GM12878 (cell line): ENCODE measurements around the gene RACGAP1. TPM values are rescaled to one million over a fixed set of nuclear protein-coding genes. Genes with fewer than 3 reads are reported as not detected.

Source experiments
- ATAC-seq: fragments of 200-7000 bp; cut with Tn5 transposase; 3 replicates; pipeline ENCODE4 v1.9.1; 2020; ENCODE audit warnings: mild to moderate bottlenecking, moderate library complexity
- BruUV-seq: library from RNA; stranded (reverse); fragments of 400-500 nt; replicated peaks from 2 replicates; lab custom pipeline; 2021; lab: Mats Ljungman, UMichigan
- CTCF ChIA-PET: fragments of 300-600 bp; sonication (Branson Sonifier 250); formaldehyde crosslinking; extraction: SDS; loops from one replicate; lab custom pipeline; 2021; ENCODE audit warnings: inconsistent platforms; lab: Yijun Ruan, JAX
- POLR2A ChIA-PET: fragments of 350-600 bp; formaldehyde crosslinking; extraction: SDS; loops from one replicate; lab custom pipeline; 2021; ENCODE audit warnings: inconsistent platforms; lab: Charles Lee
- RAD21 ChIA-PET: fragments of 300-600 bp; sonication (Branson Sonifier 250); formaldehyde crosslinking; loops from one replicate; lab custom pipeline; 2023; ENCODE audit warnings: antibody characterized with exemption; ENCODE audit not compliant: unreplicated experiment; lab: Charles Lee
- SMC1A ChIA-PET: fragments of 300-600 bp; sonication (Branson Sonifier 250); formaldehyde crosslinking; loops from one replicate; lab custom pipeline; 2023; ENCODE audit not compliant: unreplicated experiment, uncharacterized antibody; lab: Charles Lee
- DNase-seq: peaks from one replicate; pipeline ENCODE4 v3.0.0-alpha.2; 2011; ENCODE audit warnings: low read depth, low spot score
- FAIRE-seq: peaks from 3 replicates; lab custom pipeline; 2011; peaks lifted over from hg19 to GRCh38; lab: Jason Lieb, UNC
- H2AFZ ChIP-seq: 2 replicates; pipeline ENCODE4 v1.6.0; 2011; ENCODE audit warnings: low read depth, low read length, control low read depth; ENCODE audit not compliant: control insufficient read depth
- H3K27ac ChIP-seq: 2 replicates; pipeline ENCODE4 v1.5.1; 2011; ENCODE audit warnings: control low read depth; ENCODE audit not compliant: control insufficient read depth, insufficient read depth
- H3K27me3 ChIP-seq, 2 experiments: replicated peaks in 1 of 2; 2 replicates each; pipeline versions ENCODE4 v1.6.0 to v1.6.1; 2011; ENCODE audit warnings: low read length in 1 of 2; ENCODE audit not compliant: control insufficient read depth in 2 of 2, insufficient read depth in 2 of 2
- H3K36me3 ChIP-seq, 2 experiments: 2 replicates each; pipeline ENCODE4 v1.5.1; 2011; ENCODE audit warnings: low read length in 1 of 2; ENCODE audit not compliant: control insufficient read depth in 2 of 2, insufficient read depth in 2 of 2
- H3K4me1 ChIP-seq: 2 replicates; pipeline ENCODE4 v1.6.1; 2011; ENCODE audit warnings: mild to moderate bottlenecking, low read length, moderate library complexity, mixed read lengths; ENCODE audit not compliant: control insufficient read depth, insufficient read depth
- H3K4me2 ChIP-seq: 2 replicates; pipeline ENCODE4 v1.6.0; 2011; ENCODE audit warnings: control low read depth; ENCODE audit not compliant: control insufficient read depth, insufficient read depth
- H3K4me3 ChIP-seq: fragments of 200-600 bp; sonication (generic); 2 replicates; pipeline ENCODE4 v1.5.1; 2016
- H3K79me2 ChIP-seq: 2 replicates; pipeline ENCODE4 v1.6.0; 2011; ENCODE audit warnings: low read length; ENCODE audit not compliant: control insufficient read depth, insufficient read depth
- H3K9ac ChIP-seq: 2 replicates; pipeline ENCODE4 v1.8.0; 2011; ENCODE audit warnings: low read length, control low read depth, mixed read lengths; ENCODE audit not compliant: control insufficient read depth, insufficient read depth
- H3K9me3 ChIP-seq: replicated peaks from 3 replicates; pipeline ENCODE4 v1.5.1; 2011; ENCODE audit warnings: mild to moderate bottlenecking, low read length; ENCODE audit not compliant: control insufficient read depth, insufficient read depth
- H4K20me1 ChIP-seq: 2 replicates; pipeline ENCODE4 v1.6.0; 2011; ENCODE audit not compliant: control insufficient read depth, insufficient read depth
- CBFB ChIP-seq: IDR thresholded peaks from 2 replicates; pipeline ENCODE4 v1.6.1; 2016; ENCODE audit warnings: antibody characterized with exemption, low read depth
- HDGF ChIP-seq: fragments of 450-650 bp; IDR thresholded peaks from 2 replicates; pipeline ENCODE4 v1.6.1; 2016; ENCODE audit warnings: antibody characterized with exemption
- IKZF1 ChIP-seq: fragments of 450-650 bp; conservative IDR thresholded peaks from 2 replicates; pipeline ENCODE4 v1.6.1; 2017; ENCODE audit warnings: antibody characterized with exemption, mild to moderate bottlenecking
- MAX ChIP-seq: IDR thresholded peaks from 2 replicates; pipeline ENCODE4 v1.6.1; 2012; ENCODE audit warnings: low read depth, low read length, improper control_type of control experiment
- MTA2 ChIP-seq: fragments of 450-650 bp; IDR thresholded peaks from 2 replicates; pipeline ENCODE4 v1.6.1; 2016; ENCODE audit warnings: low read depth, mild to moderate bottlenecking, moderate library complexity
- NFYB ChIP-seq: IDR thresholded peaks from 2 replicates; pipeline ENCODE4 v1.6.1; 2011; ENCODE audit warnings: low read depth, mild to moderate bottlenecking, low read length, improper control_type of control experiment, moderate library complexity; ENCODE audit not compliant: insufficient read depth
- POLR2AphosphoS2 ChIP-seq: IDR thresholded peaks from 2 replicates; pipeline ENCODE4 v1.6.1; 2011; ENCODE audit warnings: low read depth, mild to moderate bottlenecking, low read length, improper control_type of control experiment, moderate library complexity
- POLR2AphosphoS5 ChIP-seq: IDR thresholded peaks from 2 replicates; pipeline ENCODE4 v1.6.1; 2011; ENCODE audit warnings: mild to moderate bottlenecking, low read length, inconsistent platforms
- POU2F2 ChIP-seq: IDR thresholded peaks from 3 replicates; pipeline ENCODE4 v1.6.1; 2011; ENCODE audit warnings: low read depth, mild to moderate bottlenecking, low read length, borderline replicate concordance
- RFX5 ChIP-seq: IDR thresholded peaks from 2 replicates; pipeline ENCODE4 v1.6.1; 2011; ENCODE audit warnings: low read depth, low read length, improper control_type of control experiment
- TCF3 ChIP-seq: IDR thresholded peaks from 2 replicates; pipeline ENCODE4 v1.6.1; 2012; ENCODE audit warnings: low read depth, mild to moderate bottlenecking, low read length, borderline replicate concordance; ENCODE audit not compliant: insufficient read depth
- YY1 ChIP-seq: IDR thresholded peaks from 2 replicates; pipeline ENCODE4 v1.6.1; 2011; ENCODE audit warnings: low read depth, mild to moderate bottlenecking, low read length
- ZNF207 ChIP-seq: fragments of 450-650 bp; IDR thresholded peaks from 2 replicates; pipeline ENCODE4 v1.6.1; 2014; ENCODE audit warnings: antibody characterized with exemption, mild to moderate bottlenecking, borderline replicate concordance
- WGBS: methylation state at CpG from one replicate; pipeline ENCODE4 v1.1.6; 2016; ENCODE audit warnings: low lambda C conversion rate; ENCODE audit not compliant: insufficient replicate concordance, insufficient coverage; ENCODE audit errors: missing lambda C conversion rate; 5-methylcytosine and 5-hydroxymethylcytosine counted together
- in situ Hi-C: fragments of 300-500 bp; cut with MboI; formaldehyde crosslinking; loops from 9 replicates; pipeline ENCODE4 v1.14.3; 2018; ENCODE audit warnings: mixed read lengths
- intact Hi-C: fragments of 100-400 bp; cut with micrococcal nuclease; formaldehyde crosslinking; loops from one replicate; pipeline ENCODE4 v1.14.2; 2022; ENCODE audit not compliant: unreplicated experiment
- polyA plus RNA-seq, 11 experiments: library from polyadenylated mRNA; depleted of rRNA in 4 of 11; unstranded in 6 of 11; stranded (reverse) in 5 of 11; fragments of >200 nt; fragmentation: Nextera tagmentation in 4 of 11; fragmentation: Illumina TruSeq in 1 of 11; extraction: Ambion mirVana in 4 of 11; extraction: Trizol in 1 of 11; gene quantifications; 1 replicate in 1 of 11; 2 replicates in 10 of 11; pipeline versions ENCODE4 v1.2.1 to v1.2.3, GENCODE V29; 2011 to 2016; ENCODE audit warnings: inconsistent platforms in 2 of 11, missing spikeins in 2 of 11, low read depth in 1 of 11
- total RNA-seq, 4 experiments: library from RNA; depleted of rRNA in 3 of 4; stranded (reverse); fragments of >200 nt in 3 of 4; fragmentation: Illumina TruSeq in 1 of 4; extraction: Trizol in 1 of 4; gene quantifications; 2 replicates each; pipeline versions ENCODE4 v1.2.1 to v1.2.3, GENCODE V29; 2013 to 2021
- TF ChIP-seq, protein P1 (sequence below): fragments of 450-650 bp; formaldehyde crosslinking; IDR thresholded peaks from 2 replicates; pipeline ENCODE4 v1.4.0; 2020; ENCODE audit warnings: mild to moderate bottlenecking, moderate library complexity
- TF ChIP-seq, protein P2 (sequence below): fragments of 450-650 bp; IDR thresholded peaks from 2 replicates; pipeline ENCODE4 v1.6.1; 2017; ENCODE audit warnings: low read depth, mild to moderate bottlenecking, moderate library complexity

Gene RACGAP1
- total and polyA plus RNA-seq, 10 of the 15 experiments (the other 5 are each of a cell fraction or from before 2014, with no cell fraction given): 32.4 to 87.9 (median 76.2) TPM

- RAD21 ChIA-PET: interaction anchor here (5.5 kb wide), 1 partner anchor 12 kb away, joined by 21 read pairs; no protein-coding TSS in a partner anchor
- POLR2A ChIA-PET: no interaction called here
Observed at GRCh38 chr12:49979016-49979586, 46.2 kb downstream of the RACGAP1 start.

More at GRCh38 chr12:49979016-49979586, 46.2 kb downstream of the RACGAP1 start:
- ATAC-seq (no peak), DNase-seq (no peak), FAIRE-seq (no peak)
- Histone ChIP-seq H3K4me3 (no peak overlapping the region), H3K9ac (no peak overlapping the region), H3K27me3 (no peaks in the 10 kb centered on the region), H2AFZ (no peak overlapping the region), H3K4me2 (no peak overlapping the region), H3K9me3 (no peaks in the 10 kb centered on the region)
- in situ Hi-C loops: no loop called here
- no peak for TF ChIP-seq POU2F2
- TF ChIP-seq, protein P1, sequence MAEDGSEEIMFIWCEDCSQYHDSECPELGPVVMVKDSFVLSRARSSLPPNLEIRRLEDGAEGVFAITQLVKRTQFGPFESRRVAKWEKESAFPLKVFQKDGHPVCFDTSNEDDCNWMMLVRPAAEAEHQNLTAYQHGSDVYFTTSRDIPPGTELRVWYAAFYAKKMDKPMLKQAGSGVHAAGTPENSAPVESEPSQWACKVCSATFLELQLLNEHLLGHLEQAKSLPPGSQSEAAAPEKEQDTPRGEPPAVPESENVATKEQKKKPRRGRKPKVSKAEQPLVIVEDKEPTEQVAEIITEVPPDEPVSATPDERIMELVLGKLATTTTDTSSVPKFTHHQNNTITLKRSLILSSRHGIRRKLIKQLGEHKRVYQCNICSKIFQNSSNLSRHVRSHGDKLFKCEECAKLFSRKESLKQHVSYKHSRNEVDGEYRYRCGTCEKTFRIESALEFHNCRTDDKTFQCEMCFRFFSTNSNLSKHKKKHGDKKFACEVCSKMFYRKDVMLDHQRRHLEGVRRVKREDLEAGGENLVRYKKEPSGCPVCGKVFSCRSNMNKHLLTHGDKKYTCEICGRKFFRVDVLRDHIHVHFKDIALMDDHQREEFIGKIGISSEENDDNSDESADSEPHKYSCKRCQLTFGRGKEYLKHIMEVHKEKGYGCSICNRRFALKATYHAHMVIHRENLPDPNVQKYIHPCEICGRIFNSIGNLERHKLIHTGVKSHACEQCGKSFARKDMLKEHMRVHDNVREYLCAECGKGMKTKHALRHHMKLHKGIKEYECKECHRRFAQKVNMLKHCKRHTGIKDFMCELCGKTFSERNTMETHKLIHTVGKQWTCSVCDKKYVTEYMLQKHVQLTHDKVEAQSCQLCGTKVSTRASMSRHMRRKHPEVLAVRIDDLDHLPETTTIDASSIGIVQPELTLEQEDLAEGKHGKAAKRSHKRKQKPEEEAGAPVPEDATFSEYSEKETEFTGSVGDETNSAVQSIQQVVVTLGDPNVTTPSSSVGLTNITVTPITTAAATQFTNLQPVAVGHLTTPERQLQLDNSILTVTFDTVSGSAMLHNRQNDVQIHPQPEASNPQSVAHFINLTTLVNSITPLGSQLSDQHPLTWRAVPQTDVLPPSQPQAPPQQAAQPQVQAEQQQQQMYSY (CRISPR knock-in tag): no peak
- TF ChIP-seq IKZF1: no peak
- TF ChIP-seq POLR2AphosphoS5: no peak
- TF ChIP-seq, protein P2, sequence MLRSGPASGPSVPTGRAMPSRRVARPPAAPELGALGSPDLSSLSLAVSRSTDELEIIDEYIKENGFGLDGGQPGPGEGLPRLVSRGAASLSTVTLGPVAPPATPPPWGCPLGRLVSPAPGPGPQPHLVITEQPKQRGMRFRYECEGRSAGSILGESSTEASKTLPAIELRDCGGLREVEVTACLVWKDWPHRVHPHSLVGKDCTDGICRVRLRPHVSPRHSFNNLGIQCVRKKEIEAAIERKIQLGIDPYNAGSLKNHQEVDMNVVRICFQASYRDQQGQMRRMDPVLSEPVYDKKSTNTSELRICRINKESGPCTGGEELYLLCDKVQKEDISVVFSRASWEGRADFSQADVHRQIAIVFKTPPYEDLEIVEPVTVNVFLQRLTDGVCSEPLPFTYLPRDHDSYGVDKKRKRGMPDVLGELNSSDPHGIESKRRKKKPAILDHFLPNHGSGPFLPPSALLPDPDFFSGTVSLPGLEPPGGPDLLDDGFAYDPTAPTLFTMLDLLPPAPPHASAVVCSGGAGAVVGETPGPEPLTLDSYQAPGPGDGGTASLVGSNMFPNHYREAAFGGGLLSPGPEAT: no peak
- TF ChIP-seq CBFB: no peak
- TF ChIP-seq ZNF207: no peak
- TF ChIP-seq RFX5: no peak
- TF ChIP-seq MTA2: no peak
- no peak for TF ChIP-seq MAX
- TF ChIP-seq HDGF: no peak
- no peak for TF ChIP-seq POLR2AphosphoS2
- no peak for TF ChIP-seq YY1
- no peak for TF ChIP-seq NFYB
- no peak for TF ChIP-seq TCF3
- TF ChIP-seq, all 136 proteins: peak for 0
- H3K79me2 ChIP-seq: no peaks in the 10 kb centered on the region
- no peaks in the 10 kb centered on the region for H3K36me3 ChIP-seq
- ChIA-PET CTCF (interaction anchor here (0.9 to 7.7 kb wide), 5 partner anchors 12 to 91 kb away, joined by 3 to 68 read pairs (median 5); no protein-coding TSS in a partner anchor), SMC1A (no interaction called here)
- BruUV-seq: no TSS peak
- 95% methylated on average over 10 of the region's 10 CpGs for WGBS
- H3K4me1 ChIP-seq: no peaks in the 10 kb centered on the region
- H4K20me1 ChIP-seq: no peaks in the 10 kb centered on the region
- no peak overlapping the region for H3K27ac ChIP-seq
- intact Hi-C loops: no loop called here
